NCI-H524 (cell line): Measurements from ENCODE around the gene CRTC1.
"Not testable (repeated sequence)": the region's sequence is repeated elsewhere in the genome, so short reads cannot be mapped to it uniquely, and the experiment has no call there.

Experiments
- DNase-seq, 2 experiments: peaks; one replicate each; lab custom pipeline; 2025; lab: John Stamatoyannopoulos, UW

Gene CRTC1

DNA sequence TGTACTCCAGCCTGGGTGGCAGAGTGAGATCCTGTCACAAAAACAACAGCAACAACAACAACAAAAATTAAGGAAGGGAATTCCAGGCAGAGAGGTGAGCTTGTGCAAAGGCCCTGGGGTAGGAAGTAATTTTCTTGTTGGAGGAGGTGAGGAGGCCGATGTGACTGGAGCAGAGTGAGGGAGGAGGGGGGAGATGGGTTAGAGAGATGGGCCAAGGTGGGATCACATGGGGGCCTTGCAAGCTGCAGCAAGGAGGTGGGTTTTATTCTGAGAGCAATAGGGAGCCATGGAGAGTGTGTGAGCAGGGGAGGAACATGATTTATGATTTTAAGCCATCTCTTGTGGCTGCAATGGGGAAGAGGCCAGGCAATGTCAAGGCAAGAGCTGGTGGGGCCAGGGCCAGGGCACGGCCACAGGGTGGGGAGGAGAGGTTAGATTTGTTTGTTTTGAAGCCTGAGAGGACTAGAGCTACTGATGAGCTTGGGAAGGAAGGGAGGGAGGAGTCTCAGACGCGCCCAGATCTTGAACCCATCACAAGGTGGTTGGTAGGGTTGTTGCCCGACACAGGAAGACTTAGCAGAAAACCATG is 120.2 kb downstream of the CRTC1 start:
- no peak for DNase-seq

DNA sequence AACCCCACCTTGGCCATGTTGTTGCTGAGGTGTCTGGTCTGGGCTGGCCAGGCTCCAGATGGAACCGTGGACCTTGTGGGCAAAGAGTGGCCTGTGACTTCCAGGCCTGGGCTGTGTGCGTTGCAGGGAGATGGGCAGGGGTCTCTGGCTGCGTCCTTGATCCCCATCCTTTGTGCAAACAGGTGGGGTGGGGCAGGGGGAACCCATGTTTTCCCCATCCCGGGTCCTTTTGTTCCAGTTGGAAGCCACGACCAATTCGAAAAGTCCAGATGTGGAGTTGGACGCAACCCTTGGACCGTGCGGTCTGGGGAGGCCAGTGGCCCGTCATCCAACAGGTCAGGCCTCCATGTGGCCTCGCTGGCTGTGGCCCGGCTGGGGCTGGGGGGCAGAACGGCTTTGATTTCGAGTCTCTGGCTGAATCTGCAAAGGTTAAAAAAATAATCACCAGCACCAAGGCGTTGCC is 120.7 kb downstream of the CRTC1 start:
- DNase-seq = no peak

DNA sequence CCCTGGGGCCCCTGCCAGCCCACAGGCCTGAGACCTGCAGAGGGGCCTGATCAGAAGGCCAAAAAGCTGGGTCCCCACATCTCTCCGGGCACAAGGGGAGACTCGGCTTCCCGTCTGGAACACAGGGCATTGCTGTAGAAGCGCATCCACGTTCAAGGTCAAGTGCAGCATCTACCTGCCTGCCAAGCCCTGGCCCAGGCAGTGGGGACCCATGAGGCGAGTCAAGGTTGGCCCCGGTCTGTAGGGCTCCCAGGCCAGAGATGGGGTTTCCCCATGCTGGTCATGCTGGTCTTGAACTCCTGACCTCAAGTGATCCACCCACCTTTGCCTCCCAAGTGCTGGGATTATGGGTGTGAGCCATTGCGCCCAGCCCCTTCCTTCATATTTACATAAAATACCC is 121.2 kb downstream of the CRTC1 start:
- DNase-seq = no peak

DNA sequence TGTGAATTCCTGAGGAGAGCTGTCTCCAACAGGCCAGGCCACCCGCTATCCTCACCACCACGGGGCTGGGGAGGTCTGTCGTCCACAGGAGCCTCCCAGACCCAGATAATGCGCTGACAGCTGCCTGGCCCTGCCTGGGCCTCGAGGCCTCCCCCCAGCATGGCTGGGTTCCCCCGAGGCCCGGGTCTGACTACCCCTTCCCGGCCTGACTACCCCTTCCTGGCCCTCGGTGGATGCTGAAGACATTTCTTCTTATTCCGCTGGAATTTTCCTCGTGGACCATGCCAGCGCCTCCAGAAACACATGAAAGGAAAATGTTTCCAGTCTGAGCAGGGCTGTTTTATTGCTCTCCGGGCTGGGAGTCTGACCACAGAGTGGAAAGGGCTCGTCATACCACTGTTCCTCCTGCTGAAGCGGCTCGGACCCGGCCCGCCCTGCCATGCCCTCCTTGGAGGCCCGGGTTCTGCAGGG is 124.4 kb downstream of the CRTC1 start:
- DNase-seq = no peak

DNA sequence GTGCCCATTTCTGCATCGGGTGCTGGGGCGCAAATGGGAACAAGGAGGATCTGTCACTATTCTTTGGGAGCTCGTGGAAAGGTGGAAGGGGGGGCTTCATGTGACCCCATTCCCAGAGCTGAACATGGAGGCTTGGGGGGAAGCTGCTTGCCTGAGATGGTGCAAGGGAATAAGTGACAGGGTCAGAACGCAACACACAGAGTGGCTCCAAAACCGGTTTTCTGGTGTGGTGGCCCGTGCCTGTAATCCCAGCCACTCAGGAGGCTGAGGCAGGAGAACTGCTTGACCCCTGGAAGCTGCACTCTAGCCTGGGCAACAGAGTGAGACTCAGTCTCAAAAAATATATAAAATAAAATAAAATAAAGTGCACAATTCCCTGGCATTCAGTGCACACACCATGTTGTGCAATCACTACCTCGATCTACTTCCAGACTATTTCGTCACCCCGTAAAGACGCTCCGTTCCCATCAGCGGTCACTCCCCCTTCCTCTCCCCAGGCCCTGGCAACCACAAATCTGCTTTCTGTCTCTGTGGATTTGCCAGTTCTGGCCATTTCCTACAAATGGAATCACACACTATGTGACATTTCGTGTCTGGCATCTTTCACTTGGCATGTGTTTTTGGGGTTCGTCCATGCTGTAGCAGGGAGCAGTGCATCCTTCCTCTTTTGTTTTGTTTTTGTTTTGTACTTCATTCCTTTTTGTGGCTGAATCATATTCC is 125.8 kb downstream of the CRTC1 start:
- DNase-seq = no peak

DNA sequence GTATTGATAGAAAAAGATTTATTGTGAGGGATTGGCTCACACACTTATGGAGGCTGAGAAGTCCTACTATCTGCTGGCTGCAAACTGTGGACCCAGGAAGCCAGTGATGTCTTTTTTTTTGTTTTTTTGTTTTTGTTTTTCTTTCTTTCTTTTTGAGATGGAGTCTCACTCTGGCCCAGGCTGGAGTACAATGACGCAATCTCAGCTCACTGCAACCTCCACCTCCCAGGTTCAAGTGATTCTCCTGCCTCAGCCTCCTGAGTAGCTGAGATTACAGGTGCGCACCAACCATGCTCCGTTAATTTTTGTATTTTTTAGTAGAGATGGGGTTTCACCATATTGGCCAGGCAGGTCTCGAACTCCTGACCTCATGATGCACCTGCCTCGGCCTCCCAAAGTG is 128.2 kb downstream of the CRTC1 start:
- DNase-seq = not testable (repeated sequence)

DNA sequence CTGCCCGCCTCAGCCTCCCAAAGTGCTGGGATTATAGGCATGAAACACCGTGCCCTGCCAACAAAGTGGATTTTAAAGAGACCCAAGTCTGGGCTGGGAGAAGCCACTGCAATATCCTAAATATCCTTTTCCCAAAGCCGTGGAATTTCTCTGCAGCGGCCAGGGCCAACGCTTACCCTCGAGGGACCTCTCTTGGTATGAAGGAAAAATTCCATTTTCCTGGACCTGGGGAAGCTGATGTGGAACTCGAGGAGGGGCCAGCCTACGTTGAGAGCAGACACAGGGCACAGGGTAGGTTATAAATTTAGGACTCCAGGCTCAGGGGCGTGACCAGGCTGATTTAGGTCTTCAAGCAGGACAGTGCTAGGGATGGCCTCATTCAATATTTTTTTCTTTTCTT is 130.6 kb downstream of the CRTC1 start:
- DNase-seq = peak in 1 of 2 experiments; percentile 42

DNA sequence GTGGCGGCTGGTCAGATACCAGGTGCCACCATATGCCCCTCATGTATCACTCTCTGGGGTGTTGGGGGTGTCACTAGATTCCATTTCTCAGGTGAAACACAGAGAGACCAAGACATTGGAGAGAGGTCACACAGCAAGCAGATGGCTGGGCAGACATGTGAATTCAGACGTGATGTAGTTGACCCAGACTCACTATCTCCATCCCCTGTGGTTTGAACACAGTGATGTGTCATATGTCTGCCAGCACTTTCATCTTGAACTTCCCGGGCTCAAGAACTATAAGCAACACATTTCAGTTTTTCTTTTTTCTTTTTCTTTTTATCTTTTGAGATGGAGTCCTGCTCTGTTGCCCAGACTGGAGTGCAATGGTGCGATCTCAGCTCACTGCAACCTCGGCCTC is 132.2 kb downstream of the CRTC1 start:
- no peak for DNase-seq

DNA sequence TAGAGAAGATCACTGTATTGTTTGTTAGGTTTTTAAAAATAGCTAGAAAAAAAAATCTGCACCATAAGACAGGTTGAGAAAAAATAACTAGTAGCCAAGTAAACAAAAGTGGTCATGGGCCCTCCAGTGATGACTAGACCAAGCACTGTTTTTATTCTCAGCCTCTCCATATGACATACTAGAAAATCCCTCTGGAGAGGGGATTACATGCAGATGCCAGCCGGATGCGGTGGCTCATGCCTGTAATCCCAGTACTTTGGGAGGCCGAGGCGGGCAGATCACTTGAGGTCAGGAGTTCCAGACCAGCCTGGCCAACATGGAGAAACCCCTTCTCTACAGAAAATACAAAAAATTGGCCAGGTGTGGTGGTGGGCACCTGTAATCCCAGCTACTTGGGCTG is 133.2 kb downstream of the CRTC1 start:
- peak; percentile 49 to 85 for DNase-seq

DNA sequence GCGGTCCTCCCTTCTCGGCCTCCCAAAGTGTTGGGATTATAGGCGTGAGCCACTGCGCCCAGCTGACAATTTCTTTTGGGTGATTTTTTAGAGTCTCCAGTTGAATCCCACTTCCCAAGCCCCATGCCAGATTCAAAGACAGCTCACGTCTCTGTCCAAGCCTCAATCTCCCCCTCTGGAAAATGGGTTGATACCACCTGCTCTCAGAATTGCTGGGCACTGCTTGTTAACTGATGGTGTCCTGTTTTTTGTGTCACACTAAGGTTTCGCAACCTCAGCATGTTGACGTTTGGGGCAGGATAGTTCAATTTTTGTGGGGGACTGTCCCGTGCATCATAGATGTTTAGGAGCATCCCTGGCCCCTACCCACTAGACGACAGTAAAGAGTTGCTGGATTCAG is 134.1 kb downstream of the CRTC1 start:
- DNase-seq = no peak

DNA sequence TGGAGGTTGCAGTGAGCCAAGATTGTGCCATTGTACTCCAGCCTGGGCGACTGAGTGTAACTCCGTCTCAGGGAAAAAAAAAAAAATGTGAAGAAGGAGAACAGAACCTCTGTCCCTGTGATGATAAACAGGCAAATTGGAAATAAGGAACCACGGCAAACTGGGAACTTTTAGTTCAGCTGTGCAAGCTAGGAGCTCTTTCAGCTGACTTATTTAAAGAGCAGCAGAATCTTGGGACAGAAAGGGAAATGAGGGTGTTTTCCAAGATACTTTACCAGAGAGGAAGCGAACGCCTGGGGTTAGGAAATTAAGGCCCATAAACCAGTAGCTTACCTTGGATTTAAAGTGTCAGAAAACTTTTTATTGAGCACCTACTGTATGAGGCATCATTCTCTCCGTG is 145.3 kb downstream of the CRTC1 start:
- no peak for DNase-seq

DNA sequence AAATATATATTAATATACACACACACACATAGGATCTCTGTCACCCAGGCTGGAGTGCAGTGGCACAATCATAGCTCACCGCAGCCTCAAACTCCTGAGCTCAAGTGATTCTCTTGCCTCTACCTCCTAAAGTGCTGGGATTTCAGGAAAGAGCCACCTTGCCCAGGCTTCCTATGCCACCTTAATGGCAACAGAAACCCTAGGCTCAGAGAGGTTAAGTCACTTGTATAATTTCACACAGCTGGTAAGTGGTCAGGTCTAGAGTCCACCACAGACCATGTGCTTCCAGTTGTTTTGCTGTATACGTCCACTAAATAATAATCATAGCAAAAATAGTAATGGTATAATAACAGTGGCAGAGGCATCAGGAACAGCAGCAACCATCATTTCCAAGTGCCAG is 147.0 kb downstream of the CRTC1 start:
- DNase-seq = no peak

DNA sequence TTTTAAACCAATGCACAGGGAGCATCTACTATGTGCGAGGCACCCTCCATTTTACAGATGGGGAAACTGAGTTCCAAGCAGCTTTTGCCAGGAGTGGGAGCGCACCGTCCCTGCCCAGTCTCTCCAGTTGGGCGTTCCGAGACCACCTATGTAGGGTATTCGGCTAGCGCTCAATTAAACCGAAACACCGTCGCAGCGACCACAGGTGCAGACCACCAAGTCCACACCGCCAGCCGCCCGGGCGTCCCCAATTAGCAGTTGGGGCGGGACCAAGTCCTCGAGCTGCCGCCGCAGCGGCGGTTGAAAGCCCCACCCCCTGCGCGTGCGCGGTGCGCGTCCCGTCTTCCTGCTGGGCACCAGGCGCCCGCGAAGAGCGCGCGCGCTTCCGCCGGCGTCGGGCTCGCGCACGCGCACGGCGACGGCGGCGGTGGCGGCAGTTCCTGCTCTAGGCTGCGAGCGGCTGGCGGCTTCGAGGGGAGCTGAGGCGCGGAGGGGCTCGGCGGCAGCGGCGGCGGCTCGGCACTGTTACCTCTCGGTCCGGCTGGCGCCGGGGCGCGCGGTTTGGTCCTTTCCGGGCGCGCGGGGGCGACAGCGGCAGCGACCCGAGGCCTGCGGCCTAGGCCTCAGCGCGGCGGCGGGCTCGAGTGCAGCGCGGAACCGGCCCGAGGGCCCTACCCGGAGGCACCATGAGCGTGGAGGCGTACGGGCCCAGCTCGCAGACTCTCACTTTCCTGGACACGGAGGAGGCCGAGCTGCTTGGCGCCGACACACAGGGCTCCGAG is 148.2 kb downstream of the CRTC1 start, which contains the start of gene UPF1:
Gene UPF1, plus strand, starts transcription at position 436 of the 782 bp plus-strand sequence. Its CDS starts 251 bp downstream, at position 687.
- peak; percentile 87 to 97 for DNase-seq
